Neural crest cell (in vitro differentiated cells): Measurements from ENCODE around the gene CRP. TPM values are rescaled to one million over a fixed set of nuclear protein-coding genes. Genes with fewer than 3 reads are reported as not detected.

Experiments used
- DNase-seq: peaks from one replicate; pipeline ENCODE4 v3.0.0; 2021; ENCODE audit warnings: low read depth, mixed read lengths, low spot score
- H3K27ac Mint-ChIP-seq: one replicate; pipeline ENCODE4 v1.8.0; 2021; ENCODE audit warnings: mild to moderate bottlenecking, mixed read lengths; ENCODE audit not compliant: unreplicated experiment
- H3K27me3 Mint-ChIP-seq: 2 replicates; pipeline ENCODE4 v1.8.0; 2021; ENCODE audit warnings: low read depth, mild to moderate bottlenecking, mixed read lengths
- H3K36me3 Mint-ChIP-seq: 2 replicates; pipeline ENCODE4 v1.8.0; 2021; ENCODE audit warnings: low read depth, mild to moderate bottlenecking, mixed read lengths
- H3K4me1 Mint-ChIP-seq: 2 replicates; pipeline ENCODE4 v1.8.0; 2021; ENCODE audit warnings: mixed read lengths
- H3K4me3 Mint-ChIP-seq: one replicate; pipeline ENCODE4 v1.8.0; 2021; ENCODE audit warnings: mild to moderate bottlenecking, mixed read lengths
- H3K9me3 Mint-ChIP-seq: 2 replicates; pipeline ENCODE4 v1.8.0; 2021; ENCODE audit warnings: mixed read lengths
- CTCF ChIP-seq: fragments of 200-600 bp; sonication (generic); conservative IDR thresholded peaks from 2 replicates; pipeline ENCODE4 v1.5.0; 2021; ENCODE audit warnings: antibody characterized with exemption, mild to moderate bottlenecking
- total RNA-seq: library from RNA; stranded (reverse); gene quantifications from 2 replicates; pipeline ENCODE4 v1.2.1, GENCODE V29; 2021

The CRP gene
- total RNA-seq, 1 donor from 2014 or later = not detected

- TF ChIP-seq CTCF = no peak
- Mint-ChIP-seq H3K4me3 (no peak overlapping the region), H3K27me3 (peaks cover 48% of the 10 kb centered on the region), H3K9me3 (no peaks in the 10 kb centered on the region), H3K36me3 (no peaks in the 10 kb centered on the region), H3K27ac (no peak overlapping the region), H3K4me1 (no peaks in the 10 kb centered on the region)
- DNase-seq = no peak
These were observed 37.8 kb upstream of the CRP start for GRCh38 chr1:159752135-159752580.

- Mint-ChIP-seq H3K27ac (no peak overlapping the region), H3K36me3 (no peaks in the 10 kb centered on the region), H3K27me3 (peaks cover 43% of the 10 kb centered on the region), H3K4me1 (no peaks in the 10 kb centered on the region), H3K9me3 (no peaks in the 10 kb centered on the region), H3K4me3 (no peak overlapping the region)
- DNase-seq = no peak
- no peak for TF ChIP-seq CTCF
These were observed 36.6 kb upstream of the CRP start for GRCh38 chr1:159751031-159751430.

GRCh38 chr1:159750621-159751020, 36.2 kb upstream of the CRP start:
- no peak overlapping the region for H3K27ac Mint-ChIP-seq
- no peak overlapping the region for H3K4me3 Mint-ChIP-seq
- no peaks in the 10 kb centered on the region for H3K4me1 Mint-ChIP-seq
- H3K9me3 Mint-ChIP-seq = no peaks in the 10 kb centered on the region
- H3K27me3 Mint-ChIP-seq = peaks cover 39% of the 10 kb centered on the region
- no peak for DNase-seq
- no peak for TF ChIP-seq CTCF
- no peaks in the 10 kb centered on the region for H3K36me3 Mint-ChIP-seq

GRCh38 chr1:159749630-159750029, 35.2 kb upstream of the CRP start:
- Mint-ChIP-seq H3K27ac (no peak overlapping the region), H3K4me3 (no peak overlapping the region), H3K4me1 (no peaks in the 10 kb centered on the region), H3K36me3 (no peaks in the 10 kb centered on the region), H3K9me3 (no peaks in the 10 kb centered on the region), H3K27me3 (peaks cover 36% of the 10 kb centered on the region)
- DNase-seq = no peak
- TF ChIP-seq CTCF = no peak

- no peaks in the 10 kb centered on the region for H3K4me1 Mint-ChIP-seq
- peaks cover 38% of the 10 kb centered on the region for H3K27me3 Mint-ChIP-seq
- H3K27ac Mint-ChIP-seq = no peak overlapping the region
- no peaks in the 10 kb centered on the region for H3K9me3 Mint-ChIP-seq
- no peak for DNase-seq
- H3K36me3 Mint-ChIP-seq = no peaks in the 10 kb centered on the region
- H3K4me3 Mint-ChIP-seq = no peak overlapping the region
- no peak for TF ChIP-seq CTCF
These were observed 34.0 kb upstream of the CRP start for GRCh38 chr1:159748370-159748769.

GRCh38 chr1:159746666-159747065, 32.3 kb upstream of the CRP start:
- Mint-ChIP-seq H3K4me1 (no peaks in the 10 kb centered on the region), H3K4me3 (no peak overlapping the region), H3K27ac (no peak overlapping the region), H3K9me3 (peaks cover 4% of the 10 kb centered on the region), H3K27me3 (peaks cover 30% of the 10 kb centered on the region), H3K36me3 (no peaks in the 10 kb centered on the region)
- no peak for TF ChIP-seq CTCF
- no peak for DNase-seq
